Fibroblast of peridontal ligament (primary cell): ENCODE data around the gene ALDH9A1.
"Not testable (repeated sequence)": the region's sequence is repeated elsewhere in the genome, so short reads cannot be mapped to it uniquely, and the experiment has no call there.

Source experiments
- DNase-seq: peaks from one replicate; pipeline ENCODE4 v3.0.0-alpha.2; 2010; ENCODE audit errors: extremely low read depth

ALDH9A1 gene

GRCh38 chr1:165697881-165698760, at the start of gene ALDH9A1:
Gene ALDH9A1, minus strand, starts transcription at chr1:165698562. Its CDS starts 4 bp downstream, at chr1:165698558.
- peak; percentile 77 for DNase-seq

- no peak for DNase-seq
These were observed 49.5 kb upstream of the ALDH9A1 start for GRCh38 chr1:165747632-165748447.

GRCh38 chr1:165744913-165745312, 46.6 kb upstream of the ALDH9A1 start:
- not testable (repeated sequence) for DNase-seq

DNA sequence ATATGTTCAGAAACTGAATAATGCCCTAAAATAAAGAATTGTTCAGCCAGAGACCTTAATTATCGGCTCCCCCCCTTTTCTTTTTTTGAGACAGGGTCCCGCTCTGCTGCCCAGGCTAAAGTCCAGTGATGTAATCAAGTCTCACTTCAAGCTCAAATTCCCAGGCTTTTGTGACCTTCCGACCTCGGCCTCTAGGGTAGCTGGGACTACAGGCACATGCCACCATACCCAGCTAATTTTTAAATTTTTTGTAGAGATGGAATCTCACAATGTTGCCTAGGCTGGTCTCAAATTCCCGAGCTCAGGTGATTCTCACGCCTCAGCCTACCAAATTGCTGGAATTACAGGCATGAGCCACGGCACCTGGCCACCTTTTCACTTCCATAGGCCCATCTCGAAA, 43.8 kb upstream of the ALDH9A1 start:
- DNase-seq, result no peak

GRCh38 chr1:165738794-165739193, 40.4 kb upstream of the ALDH9A1 start:
- DNase-seq, result no peak

- peak; percentile 54 for DNase-seq
These were observed 38.8 kb upstream of the ALDH9A1 start for GRCh38 chr1:165737196-165737595.

DNA sequence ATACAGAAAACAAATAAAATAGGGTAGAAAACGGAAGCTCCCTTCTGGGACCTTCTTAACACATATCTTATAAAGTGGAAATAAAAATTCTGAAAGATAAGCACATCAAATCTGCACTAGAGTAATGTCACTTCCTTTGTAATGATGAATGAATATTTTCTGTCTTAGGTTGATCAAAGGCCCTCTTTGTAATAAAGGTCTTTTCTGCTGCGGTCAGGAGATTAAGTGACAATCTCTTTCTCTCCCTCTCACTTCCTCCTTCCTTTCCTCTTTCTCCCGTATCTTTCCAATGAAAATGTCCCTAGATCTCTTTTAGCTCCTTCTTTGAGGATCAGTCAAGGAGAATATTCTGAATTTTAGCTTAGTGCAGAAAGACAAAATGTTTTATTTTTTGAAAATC, 36.5 kb upstream of the ALDH9A1 start:
- DNase-seq, result no peak

- no peak for DNase-seq
These were observed 28.5 kb upstream of the ALDH9A1 start for GRCh38 chr1:165726841-165727240.

DNA sequence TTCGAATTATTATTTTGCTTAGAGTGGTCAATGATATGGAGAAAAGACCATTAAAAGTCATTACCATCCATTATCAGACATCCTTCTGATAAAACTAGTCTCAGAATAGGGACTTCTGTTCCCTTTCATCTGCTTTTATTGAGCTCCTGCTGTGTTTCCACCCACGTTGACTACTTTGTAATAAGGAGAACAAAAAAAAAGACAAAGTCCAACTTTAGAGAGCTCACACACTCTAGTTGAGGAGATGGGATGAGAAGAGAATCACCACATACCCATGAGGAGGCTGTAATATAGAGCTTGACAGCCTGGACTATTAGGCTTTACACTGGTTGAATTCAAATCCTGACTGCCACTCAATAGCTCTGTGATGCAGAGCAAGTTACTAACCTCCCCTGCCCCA, 27.8 kb upstream of the ALDH9A1 start:
- no peak for DNase-seq

- DNase-seq, result peak; percentile 82
These were observed 19.7 kb upstream of the ALDH9A1 start for GRCh38 chr1:165717918-165718515.

- not testable (repeated sequence) for DNase-seq
These were observed 18.1 kb upstream of the ALDH9A1 start for GRCh38 chr1:165716265-165717051.

DNA sequence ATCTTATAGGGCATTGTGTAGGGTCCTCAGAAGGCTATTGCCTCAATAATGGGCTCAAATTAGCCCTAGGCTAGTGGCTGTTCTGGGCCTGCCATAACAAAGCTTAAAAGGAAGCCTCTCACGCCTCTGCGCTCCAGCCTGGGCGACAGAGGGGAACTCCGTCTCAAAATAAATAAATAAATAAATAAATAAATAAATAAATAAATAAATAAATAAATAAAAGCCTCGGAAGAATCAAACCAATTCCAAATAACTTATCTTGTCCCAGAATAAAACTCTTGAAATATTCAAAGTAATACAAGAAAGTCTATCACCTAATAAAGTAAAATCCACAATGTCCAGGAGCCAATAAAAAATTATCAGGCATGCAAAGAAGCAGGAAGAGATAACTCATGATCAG, 14.4 kb upstream of the ALDH9A1 start:
- no peak for DNase-seq

DNA sequence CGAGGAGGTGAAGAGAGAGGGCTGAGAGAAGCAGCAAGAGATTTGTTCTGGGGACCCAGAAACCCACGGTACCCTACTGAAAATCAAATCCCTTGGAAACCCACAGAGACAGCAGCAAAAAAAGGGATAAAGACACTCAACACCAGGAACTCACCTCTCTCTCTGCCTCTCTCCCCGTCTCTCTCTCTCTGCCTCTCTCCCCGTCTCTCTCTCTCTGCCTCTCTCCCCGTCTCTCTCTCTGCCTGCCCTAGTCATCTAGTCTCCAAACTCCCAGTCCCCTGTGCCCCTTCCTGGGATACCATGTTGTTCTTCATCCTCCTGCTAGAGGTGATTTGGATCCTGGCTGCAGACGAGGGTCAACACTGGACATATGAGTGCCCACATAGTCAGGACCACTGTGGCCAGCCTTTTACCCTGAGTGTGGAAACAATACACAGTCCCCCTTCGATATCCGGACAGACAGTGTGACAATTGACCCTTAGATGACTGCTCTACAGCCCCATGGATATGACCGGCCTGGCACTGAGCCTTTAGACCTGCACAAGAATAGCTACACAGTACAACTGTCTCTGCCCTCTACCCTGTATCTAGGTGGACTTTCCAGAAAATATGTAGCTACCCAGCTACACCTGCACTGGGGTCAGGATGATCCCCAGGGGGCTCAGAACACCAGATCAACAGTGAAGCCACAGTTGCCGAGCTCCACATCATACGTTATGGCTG, 9.8 kb upstream of the ALDH9A1 start:
- DNase-seq, result no peak

DNA sequence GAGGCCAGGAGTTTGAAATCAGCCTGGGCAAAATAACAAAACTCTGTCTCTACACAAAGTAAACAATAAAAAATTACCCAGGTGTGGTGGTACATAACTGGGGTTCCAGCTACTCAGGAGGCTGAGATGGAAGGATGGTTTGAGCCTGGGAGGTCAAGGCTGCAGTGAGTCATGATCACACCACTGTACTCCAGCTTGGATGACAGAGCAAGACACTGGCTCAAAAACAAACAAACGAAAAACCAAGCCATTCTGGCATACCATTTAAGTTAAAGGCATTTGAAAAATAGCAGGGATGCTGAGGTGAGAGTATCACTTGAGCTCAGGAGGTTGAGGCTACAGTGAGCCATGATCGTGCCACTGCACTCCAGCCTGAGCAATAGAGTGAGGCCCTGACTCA, 5.3 kb upstream of the ALDH9A1 start:
- DNase-seq, result no peak

DNA sequence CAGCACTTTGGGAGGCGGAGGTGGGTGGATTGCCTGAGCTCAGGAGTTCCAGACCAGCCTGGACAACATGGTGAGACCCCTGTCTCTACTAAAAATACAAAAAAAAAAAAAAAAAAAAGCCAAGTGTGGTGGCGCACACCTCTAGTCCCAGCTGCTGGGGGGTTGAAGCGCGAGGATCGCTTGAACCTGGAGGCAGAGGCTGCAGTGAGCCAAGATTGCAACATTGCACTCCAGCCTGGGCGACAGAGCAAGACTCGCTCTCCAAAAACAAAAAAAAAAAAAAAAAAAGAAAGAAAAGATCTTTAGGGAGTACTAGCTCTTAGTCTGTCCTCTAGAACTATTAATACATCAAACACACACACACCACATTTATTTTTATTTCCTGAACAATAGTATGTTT, 3.6 kb upstream of the ALDH9A1 start:
- not testable (repeated sequence) for DNase-seq

DNA sequence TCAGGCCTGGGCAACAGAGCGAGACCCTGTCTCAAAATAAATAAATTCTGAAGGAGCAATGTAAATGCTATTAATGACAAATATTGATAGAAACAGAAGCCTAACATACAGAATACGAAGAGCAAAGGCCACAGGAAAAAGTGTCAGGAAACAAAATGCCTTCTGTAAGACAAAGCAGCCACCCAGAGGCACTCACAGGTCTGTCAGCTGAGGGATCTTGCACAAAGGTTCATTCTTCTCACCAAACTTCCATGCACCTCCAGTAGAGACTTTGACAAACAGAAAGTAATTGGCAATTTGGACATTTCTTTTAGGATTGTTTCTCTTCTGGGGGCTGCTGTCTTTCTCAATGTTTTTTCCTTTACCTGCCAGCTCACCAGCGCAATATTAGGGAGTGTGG, 1.2 kb upstream of the ALDH9A1 start:
- no peak for DNase-seq

DNA sequence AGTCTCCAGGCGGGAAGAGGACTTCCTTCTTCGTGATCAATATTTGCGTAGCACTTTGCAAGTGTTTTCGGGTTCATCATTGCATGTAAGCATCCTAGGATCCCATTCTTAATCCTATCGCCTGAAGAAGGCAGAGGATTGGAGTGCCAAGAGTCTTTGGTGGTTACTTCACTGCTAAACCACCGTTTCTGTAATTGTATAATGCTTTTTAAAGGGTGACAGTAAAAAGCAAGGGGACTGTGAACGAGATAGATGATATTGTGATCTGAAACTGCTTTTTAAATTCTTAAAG, 345 bp upstream of the ALDH9A1 start:
- DNase-seq, result no peak

DNA sequence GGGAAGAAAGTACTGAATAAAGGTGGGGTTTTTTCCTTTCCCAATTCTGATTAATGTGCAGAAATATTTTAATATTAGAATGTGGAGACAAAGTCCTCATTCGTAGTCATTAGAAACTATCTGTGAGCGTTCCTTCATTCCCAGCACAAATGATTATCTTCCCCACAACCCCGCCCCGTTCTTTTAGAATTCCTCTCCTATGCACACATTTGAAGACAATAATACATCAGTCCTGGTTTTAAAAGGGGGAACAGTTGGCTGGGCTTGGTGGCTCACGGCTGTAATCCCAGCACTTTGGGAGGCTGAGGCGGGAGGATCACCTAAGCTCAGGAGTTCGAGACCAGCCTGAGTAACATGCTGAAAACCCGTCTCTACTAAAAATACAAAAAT, 876 bp downstream of the ALDH9A1 start:
- DNase-seq, result no peak

- DNase-seq, result peak; percentile 99
These were observed 1.7 kb downstream of the ALDH9A1 start for GRCh38 chr1:165696625-165697100.

DNA sequence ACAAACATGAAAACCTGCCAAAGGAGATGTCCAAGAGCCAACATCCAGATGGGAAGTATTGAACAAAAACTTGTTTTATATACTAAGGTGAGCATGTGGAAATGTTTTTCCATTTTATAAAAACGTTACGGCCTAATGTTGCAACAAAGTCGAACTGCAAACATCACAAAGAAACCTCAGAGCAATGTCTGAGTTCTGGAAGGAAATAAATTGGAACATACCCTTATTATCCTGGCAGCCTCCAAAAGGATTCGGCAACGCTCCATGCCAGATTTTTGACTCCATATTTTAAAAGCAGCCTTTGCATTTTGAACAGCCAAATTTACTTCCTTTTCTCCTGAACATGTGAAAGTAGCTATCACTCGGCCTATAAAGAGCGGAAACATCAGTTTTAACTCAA, 3.3 kb downstream of the ALDH9A1 start:
- peak; percentile 17 for DNase-seq

DNA sequence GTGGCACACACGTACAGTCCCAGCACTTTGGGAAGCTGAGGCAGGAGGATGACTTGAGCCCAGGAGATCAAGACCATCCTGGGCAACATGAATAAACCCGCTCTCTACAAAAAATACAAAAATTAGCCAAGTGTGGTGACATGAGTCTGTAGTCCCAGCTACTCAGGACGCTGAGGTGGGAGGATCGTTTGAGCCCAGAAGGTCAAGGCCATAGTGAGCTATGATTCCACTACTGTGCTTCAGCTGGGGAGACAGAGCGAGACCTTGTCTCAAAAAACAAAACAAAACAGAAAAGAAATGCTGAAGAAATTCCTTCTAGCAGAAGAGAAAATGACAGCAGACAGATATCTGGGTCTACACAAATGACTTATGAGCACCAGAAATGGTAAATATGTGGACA, 10.3 kb downstream of the ALDH9A1 start:
- no peak for DNase-seq
